ENCODE measurements around the gene LRRFIP1. TPM values are rescaled to one million over a fixed set of nuclear protein-coding genes. Genes with fewer than 3 reads are reported as not detected.

LRRFIP1 gene
- total RNA-seq, 1 donor, result 64.3 TPM

DNA sequence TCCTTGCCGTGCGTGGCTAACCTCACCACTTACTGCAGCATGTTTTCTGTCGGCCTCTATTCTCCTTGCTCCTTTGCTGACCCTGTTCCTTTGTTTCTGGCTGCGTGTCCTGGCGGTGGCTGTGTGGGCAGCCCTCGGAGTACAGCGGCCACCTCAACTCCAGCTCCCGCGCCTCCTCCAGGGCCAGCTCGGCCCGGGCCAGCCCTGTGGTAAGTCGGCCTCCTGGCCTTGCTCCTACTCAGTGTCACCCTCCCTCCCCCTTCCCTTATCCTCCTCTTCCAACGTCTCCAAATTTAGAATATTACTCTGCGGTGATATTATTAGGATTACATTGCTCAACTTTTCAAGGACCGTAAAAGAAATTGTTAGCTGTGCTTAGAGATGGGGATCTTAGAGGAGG is 111.7 kb downstream of the LRRFIP1 start:
- no peak overlapping the region for H3K4me3 ChIP-seq (ENCODE audit: low read depth, low read length)
- TF ChIP-seq, protein P1, sequence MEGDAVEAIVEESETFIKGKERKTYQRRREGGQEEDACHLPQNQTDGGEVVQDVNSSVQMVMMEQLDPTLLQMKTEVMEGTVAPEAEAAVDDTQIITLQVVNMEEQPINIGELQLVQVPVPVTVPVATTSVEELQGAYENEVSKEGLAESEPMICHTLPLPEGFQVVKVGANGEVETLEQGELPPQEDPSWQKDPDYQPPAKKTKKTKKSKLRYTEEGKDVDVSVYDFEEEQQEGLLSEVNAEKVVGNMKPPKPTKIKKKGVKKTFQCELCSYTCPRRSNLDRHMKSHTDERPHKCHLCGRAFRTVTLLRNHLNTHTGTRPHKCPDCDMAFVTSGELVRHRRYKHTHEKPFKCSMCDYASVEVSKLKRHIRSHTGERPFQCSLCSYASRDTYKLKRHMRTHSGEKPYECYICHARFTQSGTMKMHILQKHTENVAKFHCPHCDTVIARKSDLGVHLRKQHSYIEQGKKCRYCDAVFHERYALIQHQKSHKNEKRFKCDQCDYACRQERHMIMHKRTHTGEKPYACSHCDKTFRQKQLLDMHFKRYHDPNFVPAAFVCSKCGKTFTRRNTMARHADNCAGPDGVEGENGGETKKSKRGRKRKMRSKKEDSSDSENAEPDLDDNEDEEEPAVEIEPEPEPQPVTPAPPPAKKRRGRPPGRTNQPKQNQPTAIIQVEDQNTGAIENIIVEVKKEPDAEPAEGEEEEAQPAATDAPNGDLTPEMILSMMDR (IDR thresholded peaks at IDR 0.05; ENCODE audit: insufficient read depth, low read depth, low read length), result no peak
- no peak for DNase-seq (ENCODE audit: low read depth)

DNA sequence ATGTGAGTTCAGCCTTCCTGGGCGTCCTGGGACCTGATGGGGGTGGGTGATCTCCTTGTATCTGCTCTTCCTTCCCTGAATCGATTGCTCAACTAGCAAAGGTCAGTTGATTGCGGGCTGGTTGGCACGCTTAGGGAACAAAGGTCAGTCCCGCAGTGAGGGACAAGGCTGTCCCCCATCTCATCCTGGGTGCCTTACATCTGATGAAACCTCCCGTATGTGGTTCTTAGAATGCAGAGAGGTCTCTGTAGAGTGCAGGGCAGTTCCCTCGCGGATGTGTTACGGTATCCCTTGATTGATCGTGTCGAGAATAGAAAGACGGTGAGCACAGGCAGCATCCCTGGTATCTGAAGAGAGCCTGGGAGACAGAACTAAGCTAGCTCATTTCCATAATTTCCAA is 114.8 kb downstream of the LRRFIP1 start:
- DNase-seq (ENCODE audit: low read depth), result no peak
- no peak overlapping the region for H3K4me3 ChIP-seq (ENCODE audit: low read depth, low read length)
- TF ChIP-seq, protein P1 (IDR thresholded peaks at IDR 0.05; ENCODE audit: insufficient read depth, low read depth, low read length), result no peak

DNA sequence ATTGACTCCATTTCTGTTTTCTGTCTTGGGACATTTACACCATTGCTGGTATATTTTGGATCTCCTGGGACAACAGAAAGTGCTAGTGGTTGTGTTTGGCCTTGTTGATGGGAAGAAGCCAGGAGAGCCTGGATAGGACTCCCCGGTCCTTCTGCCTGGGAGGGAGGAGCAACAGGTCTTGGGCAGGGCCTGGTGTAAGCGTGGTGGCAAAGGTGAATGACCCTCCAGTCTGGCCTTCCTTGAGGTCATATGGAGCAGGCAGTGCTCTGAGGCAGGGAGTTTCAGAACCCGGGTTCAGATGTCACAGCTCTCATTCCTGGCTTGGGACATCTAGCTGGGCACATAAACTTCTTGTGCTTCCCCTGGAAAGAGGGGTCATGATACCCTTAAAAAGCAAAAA is 115.2 kb downstream of the LRRFIP1 start:
- DNase-seq (ENCODE audit: low read depth), result no peak
- TF ChIP-seq, protein P1 (IDR thresholded peaks at IDR 0.05; ENCODE audit: insufficient read depth, low read depth, low read length), result no peak
- H3K4me3 ChIP-seq (ENCODE audit: low read depth, low read length), result no peak overlapping the region

DNA sequence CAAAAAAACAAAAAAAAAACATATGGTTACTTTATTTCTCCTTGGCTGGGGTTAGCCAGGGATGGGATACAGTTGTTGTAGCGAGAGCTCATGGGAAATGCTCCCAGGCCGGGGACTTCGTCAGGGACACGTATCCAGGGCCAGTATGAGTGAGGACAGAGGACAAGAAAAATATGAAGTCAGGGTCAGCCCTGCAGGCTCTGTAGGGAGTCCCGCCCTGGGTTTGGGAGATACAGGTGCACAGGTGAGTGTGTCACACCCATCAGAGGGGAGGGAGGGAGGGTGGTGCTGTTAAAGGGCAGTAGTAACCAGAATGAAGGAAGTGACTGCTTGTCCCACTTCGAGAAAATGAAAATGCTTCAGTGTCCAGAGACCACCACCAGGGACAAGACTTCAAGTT is 115.6 kb downstream of the LRRFIP1 start:
- TF ChIP-seq, protein P1 (IDR thresholded peaks at IDR 0.05; ENCODE audit: insufficient read depth, low read depth, low read length), result no peak
- DNase-seq (ENCODE audit: low read depth), result no peak

DNA sequence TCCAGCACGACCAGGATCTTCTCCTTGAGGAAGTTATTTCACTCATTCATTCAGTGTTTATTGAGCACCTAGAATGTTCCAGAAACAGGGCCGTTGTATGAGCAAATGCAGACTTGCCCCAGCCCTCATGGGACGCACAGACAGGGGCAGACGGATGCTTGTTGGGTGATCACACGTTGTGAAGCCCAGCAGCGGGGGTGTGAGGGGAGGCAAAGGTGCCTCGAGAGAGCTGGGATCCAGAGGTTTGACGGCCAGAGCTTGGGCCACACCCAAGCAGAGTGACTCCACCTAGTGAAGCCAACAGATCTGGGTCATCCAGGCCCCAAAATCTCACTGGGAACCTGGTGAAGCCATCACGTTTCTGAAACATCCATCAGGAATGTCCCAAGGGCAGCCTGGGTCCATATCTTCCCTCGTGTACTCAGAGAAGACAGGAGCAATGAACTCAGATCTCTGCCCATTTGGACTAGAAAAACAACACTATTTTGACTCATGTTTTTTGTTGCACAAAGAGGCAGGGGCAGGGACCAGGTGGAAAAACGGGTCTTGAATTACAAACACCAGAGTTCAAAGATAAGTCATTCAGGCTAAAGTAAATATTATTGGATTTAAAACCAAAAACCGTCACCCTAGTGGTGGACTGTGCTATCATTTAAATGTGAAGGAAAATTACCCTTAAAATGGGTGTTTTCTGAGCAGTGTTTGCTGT is 116.3 kb downstream of the LRRFIP1 start:
- DNase-seq (ENCODE audit: low read depth), result no peak
- TF ChIP-seq, protein P1 (IDR thresholded peaks at IDR 0.05; ENCODE audit: insufficient read depth, low read depth, low read length), result no peak
- H3K4me3 ChIP-seq (ENCODE audit: low read depth, low read length), result no peak overlapping the region

More for the DNA sequence above, 115.6 kb downstream of the LRRFIP1 start:
- H3K4me3 ChIP-seq (ENCODE audit: low read depth, low read length), result no peak overlapping the region

DNA sequence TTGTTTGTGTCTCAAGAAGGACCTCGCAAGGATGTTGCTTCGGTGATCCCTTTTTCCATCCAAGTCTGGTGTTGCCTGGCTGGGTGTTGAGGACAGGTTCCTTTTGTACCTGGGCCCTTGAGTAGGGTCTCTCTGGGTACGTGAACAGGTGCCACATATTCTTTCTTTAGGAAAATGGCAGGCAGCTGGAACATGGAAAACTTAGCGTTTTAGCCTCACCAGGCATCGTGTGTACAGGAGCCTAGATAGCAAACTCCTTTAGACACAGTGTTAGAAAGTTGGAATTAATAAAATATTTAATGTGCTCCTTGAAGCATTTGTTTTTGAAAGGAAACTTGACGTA is 116.9 kb downstream of the LRRFIP1 start:
- TF ChIP-seq, protein P1 (IDR thresholded peaks at IDR 0.05; ENCODE audit: insufficient read depth, low read depth, low read length), result peak; percentile 2
- no peak for DNase-seq (ENCODE audit: low read depth)
- no peak overlapping the region for H3K4me3 ChIP-seq (ENCODE audit: low read depth, low read length)
